Liver (tissue), 3 donors: ENCODE results near the gene PLEKHA6.

ENCODE experiments used
- ATF3 ChIP-seq: IDR thresholded peaks from 2 replicates; pipeline ENCODE4 v1.6.1; 2016; ENCODE audit warnings: antibody characterized with exemption
- CTCF ChIP-seq: fragments of 150-350 bp; IDR thresholded peaks from 2 replicates; pipeline ENCODE4 v1.5.1; 2017; ENCODE audit warnings: improper control_type of control experiment, low read depth, low read length; ENCODE audit not compliant: missing input control
- MAX ChIP-seq: IDR thresholded peaks from 2 replicates; pipeline ENCODE4 v1.6.1; 2016; ENCODE audit warnings: antibody characterized with exemption
- SP1 ChIP-seq: IDR thresholded peaks from 2 replicates; pipeline ENCODE4 v1.6.1; 2018; ENCODE audit warnings: antibody characterized with exemption, mild to moderate bottlenecking
- donor health status: healthy.
- donor health status: healthy.

GRCh38 chr1:204287466-204287891 lies 72.2 kb downstream of the PLEKHA6 start:
- TF ChIP-seq SP1 (no peak), ATF3 (no peak), CTCF (no peak), MAX (no peak)
